Osteocyte (in vitro differentiated cells): ENCODE measurements around the gene CISH. TPM values are rescaled to one million over a fixed set of nuclear protein-coding genes. Genes with fewer than 3 reads are reported as not detected.

Experiments used
- DNase-seq: peaks from one replicate; pipeline ENCODE4 v3.0.0; 2021; ENCODE audit warnings: mixed read lengths; ENCODE audit not compliant: unreplicated experiment; ENCODE audit errors: extremely low spot score
- H3K27ac Mint-ChIP-seq: one replicate; pipeline ENCODE4 v1.8.0; 2021; ENCODE audit warnings: mild to moderate bottlenecking, mixed read lengths; ENCODE audit not compliant: unreplicated experiment
- H3K27me3 Mint-ChIP-seq: one replicate; pipeline ENCODE4 v1.8.0; 2021; ENCODE audit warnings: mixed read lengths; ENCODE audit not compliant: unreplicated experiment
- H3K36me3 Mint-ChIP-seq: one replicate; pipeline ENCODE4 v1.8.0; 2021; ENCODE audit warnings: mixed read lengths; ENCODE audit not compliant: unreplicated experiment
- H3K4me1 Mint-ChIP-seq: one replicate; pipeline ENCODE4 v1.8.0; 2021; ENCODE audit warnings: mixed read lengths; ENCODE audit not compliant: unreplicated experiment
- H3K4me3 Mint-ChIP-seq: one replicate; pipeline ENCODE4 v1.8.0; 2021; ENCODE audit warnings: mild to moderate bottlenecking, moderate library complexity, mixed read lengths; ENCODE audit not compliant: unreplicated experiment
- H3K9me3 Mint-ChIP-seq: one replicate; pipeline ENCODE4 v1.8.0; 2021; ENCODE audit warnings: mixed read lengths; ENCODE audit not compliant: unreplicated experiment
- total RNA-seq: library from RNA; stranded (reverse); gene quantifications from 2 replicates; pipeline ENCODE4 v1.2.1, GENCODE V29; 2021
- TF ChIP-seq, protein P1 (sequence below): fragments of 200-600 bp; sonication (generic); IDR thresholded peaks from 2 replicates; pipeline ENCODE4 v1.5.0; 2021; ENCODE audit warnings: antibody characterized with exemption, mild to moderate bottlenecking, moderate library complexity

CISH gene
- total RNA-seq, 1 donor from 2014 or later, result 1.7 TPM

DNA sequence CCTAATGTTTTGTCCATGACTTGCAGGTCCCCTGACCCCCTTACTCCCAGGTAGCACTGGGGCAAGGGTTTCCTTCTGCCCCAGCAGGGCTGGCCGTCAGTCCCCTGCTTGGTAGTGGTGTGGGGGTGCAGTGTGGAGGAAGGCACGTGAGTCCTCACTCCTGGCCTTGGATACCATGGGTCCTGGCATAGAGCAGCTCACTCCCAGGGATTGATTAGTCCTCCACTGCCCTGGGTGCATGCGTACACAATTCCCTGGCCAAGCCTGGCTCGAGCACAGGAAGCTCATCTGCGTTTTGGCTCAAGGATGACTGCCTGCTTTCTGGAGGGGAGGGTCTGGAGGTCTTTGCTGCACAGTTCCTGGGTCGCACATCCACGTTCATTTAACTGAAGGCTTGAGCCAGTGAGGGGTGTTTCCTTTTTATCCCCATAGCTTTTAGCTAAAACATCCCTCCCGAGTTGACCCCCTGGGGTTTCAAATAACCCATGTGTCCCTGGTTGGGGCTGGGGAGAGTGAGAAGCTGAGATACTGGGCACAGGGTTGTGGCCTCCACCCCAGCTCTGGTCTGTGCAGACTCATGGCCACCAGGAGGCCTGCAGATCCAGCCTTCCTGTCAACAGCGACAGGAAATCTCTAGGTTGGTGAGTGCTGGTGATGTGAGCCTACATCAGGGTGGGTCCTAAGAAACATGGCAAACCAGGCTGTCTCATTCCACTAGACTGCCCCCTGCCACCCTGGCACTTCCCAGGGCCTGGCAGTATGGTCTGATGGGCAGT, 30.7 kb downstream of the CISH start:
- Mint-ChIP-seq H3K27me3 (no peaks in the 10 kb centered on the region), H3K27ac (no peak overlapping the region), H3K36me3 (peaks cover 3% of the 10 kb centered on the region), H3K4me1 (no peaks in the 10 kb centered on the region), H3K4me3 (no peak overlapping the region), H3K9me3 (no peaks in the 10 kb centered on the region)
- DNase-seq, result no peak
- TF ChIP-seq, protein P1, sequence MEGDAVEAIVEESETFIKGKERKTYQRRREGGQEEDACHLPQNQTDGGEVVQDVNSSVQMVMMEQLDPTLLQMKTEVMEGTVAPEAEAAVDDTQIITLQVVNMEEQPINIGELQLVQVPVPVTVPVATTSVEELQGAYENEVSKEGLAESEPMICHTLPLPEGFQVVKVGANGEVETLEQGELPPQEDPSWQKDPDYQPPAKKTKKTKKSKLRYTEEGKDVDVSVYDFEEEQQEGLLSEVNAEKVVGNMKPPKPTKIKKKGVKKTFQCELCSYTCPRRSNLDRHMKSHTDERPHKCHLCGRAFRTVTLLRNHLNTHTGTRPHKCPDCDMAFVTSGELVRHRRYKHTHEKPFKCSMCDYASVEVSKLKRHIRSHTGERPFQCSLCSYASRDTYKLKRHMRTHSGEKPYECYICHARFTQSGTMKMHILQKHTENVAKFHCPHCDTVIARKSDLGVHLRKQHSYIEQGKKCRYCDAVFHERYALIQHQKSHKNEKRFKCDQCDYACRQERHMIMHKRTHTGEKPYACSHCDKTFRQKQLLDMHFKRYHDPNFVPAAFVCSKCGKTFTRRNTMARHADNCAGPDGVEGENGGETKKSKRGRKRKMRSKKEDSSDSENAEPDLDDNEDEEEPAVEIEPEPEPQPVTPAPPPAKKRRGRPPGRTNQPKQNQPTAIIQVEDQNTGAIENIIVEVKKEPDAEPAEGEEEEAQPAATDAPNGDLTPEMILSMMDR, result no peak

DNA sequence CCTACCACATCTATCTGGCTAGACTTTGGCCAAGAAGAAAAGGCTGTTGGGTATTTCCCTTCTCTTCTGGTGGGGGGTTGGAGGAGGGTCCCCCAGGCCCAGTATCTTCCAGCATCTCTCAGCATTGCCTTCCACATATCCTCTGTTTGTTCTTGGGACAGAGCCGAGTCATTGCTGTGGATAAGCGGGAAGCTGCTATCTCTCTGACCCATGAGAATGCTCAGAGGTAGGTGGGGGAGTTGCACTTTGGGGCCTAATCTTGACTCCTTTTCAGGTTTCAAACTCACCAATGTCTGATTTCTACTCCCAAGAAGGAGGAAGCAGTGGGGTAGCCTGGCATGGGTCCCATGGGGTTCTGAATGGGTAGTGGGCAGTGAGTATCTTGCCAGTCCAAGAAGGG, 34.2 kb downstream of the CISH start:
- no peaks in the 10 kb centered on the region for H3K27me3 Mint-ChIP-seq

DNA sequence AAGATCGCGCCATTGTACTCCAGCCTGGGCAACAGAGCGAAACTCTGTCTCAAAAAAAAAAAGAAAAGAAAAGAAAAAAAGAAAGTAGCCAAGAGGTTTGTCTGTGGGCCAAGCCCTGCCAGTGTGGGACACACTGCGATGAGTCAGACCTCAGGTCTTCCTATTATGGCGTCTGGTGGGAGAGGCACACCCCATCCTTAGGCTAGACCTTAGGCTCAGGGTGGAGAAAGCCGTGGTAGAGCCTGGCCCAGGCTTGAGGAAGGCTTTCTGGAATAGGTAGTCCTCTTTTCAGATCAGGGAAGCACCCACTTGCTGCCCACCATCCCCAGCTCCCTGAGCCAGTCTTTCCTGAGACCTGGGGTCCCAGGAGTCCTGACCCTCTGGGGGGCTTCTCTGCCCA, 36.2 kb downstream of the CISH start:
- Mint-ChIP-seq H3K4me1 (peaks cover 3% of the 10 kb centered on the region), H3K4me3 (no peak overlapping the region), H3K27ac (no peak overlapping the region), H3K36me3 (peaks cover 3% of the 10 kb centered on the region), H3K9me3 (no peaks in the 10 kb centered on the region), H3K27me3 (no peaks in the 10 kb centered on the region)
- TF ChIP-seq, protein P1, result no peak
- no peak for DNase-seq

More for the DNA sequence above, 34.2 kb downstream of the CISH start:
- Mint-ChIP-seq H3K9me3 (no peaks in the 10 kb centered on the region), H3K36me3 (peaks cover 3% of the 10 kb centered on the region), H3K27ac (no peak overlapping the region), H3K4me3 (no peak overlapping the region), H3K4me1 (no peaks in the 10 kb centered on the region)
- DNase-seq, result no peak
- TF ChIP-seq, protein P1, result no peak

DNA sequence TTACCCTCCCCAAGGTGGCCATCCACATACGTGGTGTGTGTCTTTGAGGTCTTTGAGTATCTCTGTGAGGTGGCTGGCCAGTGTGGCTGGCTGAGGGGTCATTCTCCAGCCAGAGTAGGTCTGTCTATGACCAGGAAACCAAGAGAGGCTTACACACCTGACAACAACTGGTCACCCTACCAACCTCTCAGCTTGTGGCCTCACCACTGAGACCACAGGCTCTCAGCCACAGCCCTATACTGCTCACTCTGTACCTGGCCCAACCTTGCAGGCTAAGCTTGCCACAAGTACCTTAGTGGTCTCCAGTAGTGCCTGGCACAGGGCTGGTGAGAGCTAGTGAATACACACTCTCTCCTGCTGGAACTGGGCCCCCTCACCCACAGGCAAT, 37.1 kb downstream of the CISH start:
- H3K27me3 Mint-ChIP-seq, result no peaks in the 10 kb centered on the region
- H3K27ac Mint-ChIP-seq, result no peak overlapping the region
- no peaks in the 10 kb centered on the region for H3K36me3 Mint-ChIP-seq
- no peaks in the 10 kb centered on the region for H3K9me3 Mint-ChIP-seq
- H3K4me3 Mint-ChIP-seq, result no peak overlapping the region
- H3K4me1 Mint-ChIP-seq, result peaks cover 9% of the 10 kb centered on the region
- DNase-seq, result no peak
- TF ChIP-seq, protein P1, result no peak

DNA sequence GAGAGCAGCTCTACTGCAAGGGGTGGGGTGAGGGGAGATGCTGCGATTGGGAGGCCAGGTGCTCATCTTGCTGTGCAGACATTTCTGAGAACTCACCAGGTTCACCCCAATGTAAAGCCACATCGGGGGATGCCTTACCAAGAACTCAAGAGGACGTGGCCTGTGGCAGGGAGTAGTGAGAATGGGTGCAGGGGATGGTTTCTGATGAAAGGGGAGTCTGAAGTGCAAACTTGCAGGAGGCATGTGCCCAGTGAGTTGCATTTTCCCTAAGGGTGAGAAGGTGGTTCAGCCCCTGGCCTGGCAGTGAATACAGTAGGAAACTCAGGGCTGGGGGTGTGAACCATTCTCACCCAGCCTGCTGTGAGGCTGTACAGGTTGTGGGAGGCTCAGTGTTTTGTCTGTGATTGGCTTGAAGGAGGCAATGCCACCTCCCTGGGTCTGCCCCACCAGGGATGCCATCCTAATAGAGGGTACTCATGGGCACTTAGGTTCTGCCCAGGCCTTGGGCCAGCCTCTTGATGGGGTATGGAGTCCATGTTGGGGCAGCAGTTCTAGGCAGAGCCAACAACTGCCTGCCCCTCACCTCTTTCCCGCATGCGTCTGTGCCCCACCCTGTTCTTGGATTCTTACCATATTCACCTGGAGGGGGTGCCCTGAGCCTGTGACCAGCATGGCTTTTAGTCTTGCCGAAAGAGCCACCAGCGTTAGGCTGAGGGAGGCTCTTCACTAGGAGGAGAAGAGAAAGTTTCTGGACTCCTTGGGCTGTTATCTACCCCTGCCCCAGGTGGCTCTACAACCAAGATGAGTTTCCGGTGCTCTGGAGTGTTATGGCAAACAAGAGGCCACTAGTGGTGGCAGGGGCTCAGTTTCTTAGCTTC, 37.8 kb downstream of the CISH start:
- H3K4me1 Mint-ChIP-seq, result peaks cover 10% of the 10 kb centered on the region
- TF ChIP-seq, protein P1, result no peak
- no peak for DNase-seq
- H3K9me3 Mint-ChIP-seq, result no peaks in the 10 kb centered on the region
- no peak overlapping the region for H3K27ac Mint-ChIP-seq
- H3K36me3 Mint-ChIP-seq, result no peaks in the 10 kb centered on the region
- H3K27me3 Mint-ChIP-seq, result no peaks in the 10 kb centered on the region
- H3K4me3 Mint-ChIP-seq, result no peak overlapping the region
